GM21515 (cell line): ENCODE data around the gene PNPLA5.
"Not testable (repeated sequence)": the region's sequence is repeated elsewhere in the genome, so short reads cannot be mapped to it uniquely, and the experiment has no call there.

Experiments
- ATAC-seq: cut with Tn5 transposase; IDR thresholded peaks from one replicate; pipeline ENCODE4 v1.9.1; 2021; ENCODE audit not compliant: unreplicated experiment

The PNPLA5 gene

DNA sequence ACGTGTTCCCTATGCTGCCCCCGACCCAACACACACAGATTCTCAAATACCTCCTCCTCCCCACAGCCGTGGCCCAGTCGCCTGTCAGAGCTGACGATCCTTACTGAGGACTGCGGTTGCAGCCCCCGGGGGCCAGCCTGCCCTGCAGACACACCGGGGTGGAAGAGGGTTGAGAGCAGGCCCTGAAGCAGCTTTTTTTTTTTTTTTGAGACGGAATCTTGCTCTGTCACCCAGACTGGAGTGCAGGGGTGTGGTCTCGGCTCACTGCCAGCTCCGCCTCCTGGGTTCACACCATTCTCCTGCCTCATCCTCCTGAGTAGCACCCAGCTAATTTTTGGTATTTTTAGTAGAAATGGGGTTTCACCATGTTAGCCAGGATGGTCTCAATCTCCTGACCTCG, 11.2 kb upstream of the PNPLA5 start:
- not testable (repeated sequence) for ATAC-seq

DNA sequence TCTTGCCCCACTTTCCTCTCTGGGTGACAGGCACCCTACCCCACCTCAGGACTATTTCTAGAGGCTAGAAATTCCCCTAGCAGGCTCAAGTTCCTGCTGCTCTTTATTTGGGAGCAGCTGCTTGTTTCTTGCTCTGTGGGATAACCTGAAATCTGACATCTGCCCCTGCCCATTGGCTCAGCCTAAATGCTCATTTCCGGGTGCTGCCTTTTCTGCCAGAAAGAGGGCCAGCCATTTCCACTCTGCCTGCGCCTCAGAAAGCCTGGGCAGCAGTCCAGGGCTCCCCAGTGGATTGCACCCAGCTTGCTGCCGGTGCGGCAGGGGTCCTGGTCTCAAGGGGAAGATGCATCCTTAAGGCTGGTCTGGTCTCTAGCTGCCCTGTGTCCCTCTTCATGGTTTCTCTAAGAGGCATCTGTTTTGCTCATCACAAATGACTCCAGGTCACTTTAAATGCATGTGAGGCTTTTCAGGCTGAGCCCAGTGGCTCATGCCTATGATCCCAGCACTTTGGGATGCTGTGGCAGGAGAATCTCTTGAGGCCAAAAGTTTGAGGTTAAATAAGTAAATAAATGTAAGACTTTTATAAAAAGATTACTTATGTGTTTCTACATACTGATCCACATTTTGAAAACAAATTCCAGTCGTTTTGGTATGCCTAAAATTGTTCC, 10.3 kb upstream of the PNPLA5 start:
- ATAC-seq, result no peak

DNA sequence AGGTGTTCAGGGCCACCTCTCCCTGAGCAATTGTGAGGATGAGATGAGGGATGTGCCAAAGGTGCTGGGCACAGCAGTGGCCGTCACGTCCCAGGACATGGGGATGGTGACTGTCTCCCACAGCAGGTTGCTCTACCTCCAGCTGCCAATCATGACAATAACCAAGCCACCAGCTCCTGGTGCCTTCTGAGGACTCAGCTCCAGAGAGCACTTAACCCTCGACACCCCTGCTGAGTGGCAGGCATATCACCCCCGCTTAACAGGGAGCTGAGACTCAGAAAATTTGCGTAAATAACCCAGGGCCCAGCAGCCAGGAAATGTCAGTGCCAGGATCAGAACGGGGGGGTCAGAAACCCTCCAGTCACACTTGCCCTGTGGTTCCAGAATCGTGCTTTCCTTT, 8.4 kb upstream of the PNPLA5 start:
- ATAC-seq, result no peak

DNA sequence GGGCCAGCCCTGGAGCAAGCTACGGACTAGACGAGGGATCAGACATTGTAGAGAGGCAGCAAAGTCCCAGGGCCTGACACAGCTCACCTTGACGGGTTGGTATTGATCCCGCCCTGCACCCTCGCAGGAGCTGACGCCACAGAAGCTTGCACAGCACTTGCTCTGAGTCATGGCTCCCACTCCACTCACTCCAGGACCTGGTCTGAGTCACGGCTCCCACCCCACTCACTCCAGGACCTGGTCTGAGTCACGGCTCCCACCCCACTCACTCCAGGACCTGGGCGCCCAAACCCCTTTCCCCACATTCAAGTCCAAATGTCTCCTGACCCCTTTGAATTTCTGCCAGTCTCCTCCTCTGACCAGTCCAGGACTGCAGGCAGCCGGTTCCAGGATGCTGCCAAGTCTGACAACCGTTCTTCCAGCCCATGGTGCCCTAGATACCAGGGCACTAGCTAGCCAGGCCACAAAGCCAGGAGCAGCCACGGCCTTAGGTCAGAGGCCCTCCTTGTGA, 6.0 kb upstream of the PNPLA5 start:
- no peak for ATAC-seq

DNA sequence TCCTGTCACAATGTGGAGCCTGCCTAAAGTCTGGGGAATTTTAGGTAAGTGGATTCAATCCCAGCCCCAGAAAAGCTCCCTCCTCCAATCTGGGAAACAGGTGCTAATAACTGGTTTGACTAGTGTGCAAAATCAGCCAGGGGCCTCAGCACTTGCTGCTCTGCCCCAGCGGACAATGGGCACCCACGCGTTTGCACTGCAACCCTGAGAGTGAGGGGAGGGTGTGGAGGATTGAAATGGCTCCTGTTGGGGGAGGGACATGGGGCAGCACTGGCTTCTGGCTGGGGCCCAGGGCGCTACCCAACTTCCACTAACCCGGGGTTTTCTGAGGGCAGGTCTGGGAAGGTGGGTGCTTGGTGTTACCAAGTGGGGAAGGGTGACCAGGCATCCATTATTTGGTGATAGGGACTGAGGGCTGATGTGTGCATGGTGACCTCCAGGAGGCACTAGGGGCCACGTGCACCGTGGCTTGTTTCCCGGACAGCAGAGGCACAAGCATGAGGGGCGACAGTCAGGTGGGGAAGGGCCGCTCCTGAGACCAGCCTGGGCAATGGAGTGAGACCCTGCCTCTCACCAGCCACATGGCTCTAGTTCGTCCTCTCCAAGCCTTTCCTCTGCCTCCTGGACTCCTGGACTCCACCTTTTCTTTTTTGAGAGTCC, 4.3 kb upstream of the PNPLA5 start:
- ATAC-seq, result no peak

DNA sequence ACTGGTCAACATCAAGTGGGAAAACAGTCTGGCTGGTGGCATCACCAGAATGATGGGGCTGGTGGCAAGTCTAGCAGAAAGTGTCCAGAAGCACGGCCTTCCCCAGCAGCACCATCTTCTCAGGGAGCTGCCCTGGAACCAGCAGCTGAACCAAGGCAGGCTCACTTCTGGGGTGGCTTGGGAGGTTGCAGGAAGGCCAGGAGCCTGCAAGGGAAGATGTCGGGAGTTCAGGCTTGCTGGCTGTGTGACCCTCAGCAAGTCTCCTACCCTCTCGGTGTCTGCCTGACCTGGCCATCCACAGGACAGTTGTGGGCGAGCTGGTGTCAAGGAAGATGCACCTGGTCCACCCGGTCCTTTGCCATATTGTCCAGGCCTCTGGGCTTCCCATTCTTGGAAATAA, 2.3 kb upstream of the PNPLA5 start:
- ATAC-seq, result no peak

DNA sequence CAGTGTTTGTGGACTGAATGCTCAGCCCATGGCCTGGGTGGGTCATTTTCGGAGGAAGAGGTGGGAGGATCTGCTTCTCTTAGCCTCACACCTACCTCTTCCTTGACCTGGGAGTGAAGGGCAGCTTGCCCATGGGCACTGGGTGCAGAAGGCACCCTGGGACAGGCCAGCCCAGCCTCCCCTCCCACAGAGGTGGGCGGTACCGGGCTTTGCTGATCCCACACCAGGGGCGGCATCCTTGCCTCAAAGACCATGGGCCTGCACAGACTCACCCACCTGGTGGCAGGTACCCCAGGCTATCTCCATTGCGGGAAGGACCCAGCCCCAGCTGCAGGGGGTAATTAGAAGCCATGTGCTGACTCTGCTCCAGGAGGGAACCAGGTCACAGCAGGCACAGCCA, 1.5 kb upstream of the PNPLA5 start:
- no peak for ATAC-seq

DNA sequence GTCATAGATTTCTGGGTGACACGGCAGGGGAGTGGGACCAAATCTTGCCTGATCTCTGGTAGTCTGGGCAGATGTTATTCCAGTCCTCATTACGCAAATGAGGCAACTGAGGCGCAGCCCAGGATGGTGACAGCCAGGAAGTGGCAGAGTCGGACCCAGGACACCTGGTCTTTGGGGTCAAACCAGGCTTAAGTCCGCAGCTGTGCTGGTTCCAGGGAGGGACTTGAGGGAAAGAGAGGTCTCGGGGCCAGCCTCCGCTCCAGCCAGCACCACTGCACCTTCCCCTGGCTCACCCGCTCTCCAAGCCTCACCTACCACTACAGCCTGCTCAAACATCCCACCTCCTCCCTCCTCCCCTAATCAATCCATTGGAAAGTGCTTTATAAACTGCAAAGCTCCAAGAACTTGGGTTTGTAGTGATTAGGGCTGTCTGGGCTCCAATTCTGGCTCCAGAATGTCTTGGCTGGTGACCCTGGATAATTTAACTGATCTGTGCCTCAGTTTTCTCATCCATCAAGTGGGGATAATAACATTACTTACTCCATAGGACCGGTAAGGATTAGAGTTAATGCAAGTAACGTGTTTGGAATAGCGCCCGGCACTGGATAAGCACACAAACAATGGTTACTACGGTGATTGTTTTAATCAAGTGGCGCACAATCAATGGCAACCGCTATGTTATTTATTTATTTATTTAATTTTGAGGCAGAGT, 526 bp upstream of the PNPLA5 start:
- no peak for ATAC-seq

DNA sequence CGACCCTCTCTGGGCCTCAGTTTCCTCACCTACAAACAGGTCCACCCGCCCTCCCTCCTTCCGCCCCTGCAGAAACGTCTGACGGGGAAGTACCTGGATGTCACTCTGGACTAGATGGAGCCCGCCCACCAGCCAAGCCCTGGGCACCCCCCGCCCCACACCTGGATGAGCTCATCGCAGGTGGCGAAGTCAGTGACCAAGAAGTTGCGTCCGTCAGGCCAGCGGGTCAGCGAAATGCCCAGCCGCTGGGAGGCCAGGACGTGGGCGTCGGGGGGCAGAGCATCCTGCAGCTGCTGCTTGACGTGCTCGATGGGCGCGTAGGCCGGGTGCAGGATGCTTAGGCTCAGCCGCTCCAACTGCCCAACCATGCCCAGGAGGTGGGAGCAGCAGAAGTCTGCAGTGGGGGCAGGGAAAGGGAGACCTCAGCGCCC, 897 bp downstream of the PNPLA5 start:
- no peak for ATAC-seq

DNA sequence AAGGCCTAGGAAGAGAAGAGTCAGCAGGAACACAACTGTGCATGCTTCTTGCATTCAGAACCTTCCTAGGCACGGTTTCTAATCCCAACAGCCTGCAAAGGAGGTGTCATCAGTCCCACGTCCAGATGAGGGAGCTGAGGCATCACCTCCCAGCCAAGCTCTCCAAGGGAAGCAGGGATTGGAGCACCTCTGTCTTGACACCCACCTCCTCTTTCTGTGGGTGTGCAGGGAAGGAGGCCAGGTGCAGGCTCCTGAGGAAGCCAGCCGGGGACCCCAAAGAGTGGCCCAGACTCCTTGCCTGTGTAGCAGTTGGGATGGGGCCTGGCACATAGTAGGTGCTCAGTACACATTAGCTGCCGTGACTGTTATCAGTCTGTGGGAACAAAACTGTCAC, 2.0 kb downstream of the PNPLA5 start:
- no peak for ATAC-seq

DNA sequence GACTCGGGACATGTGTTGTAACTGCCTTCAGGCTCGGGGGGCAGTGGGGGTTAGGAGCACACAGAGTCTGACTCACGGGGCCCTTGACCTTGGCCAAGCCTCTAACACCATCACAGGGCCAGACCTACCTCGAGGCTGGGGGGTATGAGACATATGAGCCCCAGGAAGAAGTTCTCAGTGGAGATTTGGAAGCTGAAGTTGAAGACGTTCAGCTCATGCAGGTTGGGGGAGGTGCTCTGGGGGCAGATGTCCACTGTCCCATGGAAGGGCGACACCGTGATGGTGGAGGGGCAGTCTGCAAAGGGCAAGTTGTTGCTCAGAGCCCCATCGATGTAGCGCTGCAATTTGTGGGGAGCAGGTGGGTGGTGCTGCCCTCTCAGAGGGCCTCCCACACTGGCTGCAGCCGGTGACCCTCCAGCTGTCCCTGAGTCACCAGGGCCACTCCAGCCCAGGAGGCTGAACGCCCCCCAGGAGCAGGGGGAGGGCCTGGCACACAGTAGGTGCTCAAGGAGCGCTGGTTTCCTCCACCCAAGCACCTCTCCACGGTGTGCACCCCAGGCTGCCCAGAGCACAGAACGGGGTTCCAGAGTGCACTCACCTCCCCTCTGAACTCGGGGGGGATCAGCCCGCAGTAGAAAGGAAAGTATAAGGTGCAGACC, 2.5 kb downstream of the PNPLA5 start:
- ATAC-seq, result no peak

DNA sequence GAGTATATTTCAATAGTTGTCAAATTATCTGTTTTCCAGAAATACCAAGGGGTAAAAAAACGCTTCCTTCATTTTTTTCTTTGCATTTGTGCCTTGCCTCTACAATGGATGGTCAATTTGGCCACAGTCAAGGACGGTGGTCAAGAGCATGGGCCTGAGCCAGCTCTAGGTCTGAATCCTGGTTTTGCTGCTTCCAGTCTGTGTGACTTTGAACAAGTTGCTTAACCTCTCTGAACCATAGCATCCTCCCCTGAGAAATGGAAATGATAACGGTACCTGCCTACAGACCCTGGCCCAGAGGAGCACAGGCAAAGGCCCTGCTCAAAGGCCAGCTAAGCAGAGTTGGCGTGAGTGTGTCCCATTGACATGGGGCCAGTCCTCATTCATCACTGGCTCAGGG, 3.1 kb downstream of the PNPLA5 start:
- no peak for ATAC-seq

DNA sequence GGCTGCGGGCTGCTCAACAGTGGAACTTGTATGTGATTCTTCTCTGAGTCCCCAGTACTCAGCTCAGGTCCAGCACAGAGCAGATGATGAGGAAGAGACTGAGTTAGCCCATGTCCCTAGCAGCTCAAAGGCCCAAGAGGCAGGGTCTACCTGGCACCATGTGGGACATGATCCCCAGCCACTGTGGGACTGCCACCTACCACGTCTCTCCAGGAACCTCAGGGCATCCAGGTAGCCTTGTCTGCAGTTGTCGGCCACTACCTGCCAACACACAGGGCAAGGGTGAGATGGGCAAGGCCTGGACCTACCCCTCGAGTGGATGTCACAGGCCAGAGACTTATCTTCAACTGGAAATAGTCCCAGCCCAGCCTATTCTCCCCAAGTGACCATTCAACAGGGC, 4.4 kb downstream of the PNPLA5 start:
- no peak for ATAC-seq

DNA sequence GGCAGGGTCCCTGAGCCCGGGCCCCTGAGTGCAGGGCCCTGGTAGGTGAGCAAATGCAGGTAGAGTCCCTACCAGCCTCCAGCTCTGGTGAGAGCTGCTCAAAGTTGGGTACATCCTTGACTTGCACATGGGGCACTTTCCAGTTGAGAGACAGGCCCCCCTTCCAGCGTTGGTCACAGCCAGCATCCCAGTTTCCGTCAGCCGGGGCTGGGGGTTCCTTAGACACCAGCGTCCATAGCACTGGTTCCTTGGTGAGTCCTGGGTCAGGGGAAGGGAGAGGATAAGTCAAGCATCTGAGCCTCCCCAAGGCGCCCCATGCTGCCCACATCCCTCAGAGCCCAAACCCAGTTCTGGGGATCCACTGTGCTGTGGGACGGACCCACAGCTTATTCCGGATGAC, 5.6 kb downstream of the PNPLA5 start:
- no peak for ATAC-seq

DNA sequence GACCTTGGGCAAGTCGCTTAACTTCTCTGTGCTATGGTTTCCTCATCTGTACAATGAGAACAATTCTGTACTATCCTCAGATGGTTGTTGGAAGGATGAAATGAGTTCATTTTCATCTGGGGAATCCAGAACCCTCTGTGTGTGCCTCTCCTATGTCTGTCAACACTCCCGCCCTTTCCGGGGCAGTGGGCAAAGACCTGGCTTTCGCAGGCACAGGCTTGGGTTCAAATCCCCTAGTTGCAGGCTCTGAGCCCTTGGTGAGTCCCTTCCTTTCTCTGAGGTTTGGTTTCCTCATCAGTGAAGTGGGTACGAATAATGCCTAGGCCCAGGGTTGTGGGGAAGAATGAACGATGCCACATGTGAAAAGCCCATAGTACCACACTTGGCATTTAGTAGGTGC, 6.0 kb downstream of the PNPLA5 start:
- ATAC-seq, result no peak

DNA sequence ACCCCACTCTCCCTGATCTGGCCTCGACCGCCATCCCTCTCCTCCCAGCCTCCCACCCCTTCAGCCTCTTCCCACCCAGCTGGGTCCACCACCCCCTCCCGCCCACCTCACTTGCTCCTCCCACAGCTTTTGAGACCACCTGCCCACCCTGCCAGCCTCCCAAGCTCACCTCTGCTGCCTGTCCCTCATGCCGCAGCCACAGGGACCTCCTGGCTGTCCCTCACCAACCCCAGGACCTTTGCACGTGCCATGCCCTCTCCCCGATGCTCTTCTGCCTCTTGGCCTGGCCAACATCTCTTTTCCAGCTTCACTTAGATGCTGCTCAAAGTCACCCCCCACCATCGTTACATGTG, 6.5 kb downstream of the PNPLA5 start:
- no peak for ATAC-seq

DNA sequence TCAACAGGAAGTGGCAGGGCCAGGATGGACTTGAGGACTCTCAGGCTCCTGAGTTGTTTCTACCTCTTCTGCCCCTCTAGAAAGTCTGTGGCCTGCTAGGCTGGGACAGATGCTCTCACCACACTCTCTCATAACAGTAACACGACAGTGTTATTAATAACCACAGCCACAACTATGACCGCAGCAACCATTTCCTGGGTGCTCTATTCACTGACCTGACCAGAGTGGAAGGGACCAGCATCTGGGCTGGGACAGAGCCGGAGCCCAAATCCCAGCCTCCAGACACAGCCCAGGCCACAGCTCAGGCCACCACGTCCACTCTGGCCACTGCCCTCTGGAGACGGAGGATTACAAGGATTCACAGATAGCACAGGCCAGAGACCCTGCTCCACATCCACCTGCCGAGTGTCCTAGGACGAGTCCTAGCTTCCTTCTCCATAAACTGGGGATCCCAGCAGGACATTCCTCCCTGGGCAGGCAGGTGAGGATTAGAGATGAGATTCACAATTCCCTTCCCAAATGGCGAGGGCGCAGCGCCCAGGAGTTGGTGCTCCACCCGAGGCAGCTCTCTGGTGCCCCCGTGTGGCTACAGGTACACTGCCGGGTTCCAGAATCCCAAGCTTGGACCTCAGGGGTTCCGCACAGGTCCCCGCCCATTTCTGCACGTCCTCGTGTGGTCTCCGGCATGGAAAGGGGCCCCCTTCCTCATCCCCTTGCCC, 7.1 kb downstream of the PNPLA5 start:
- peak; percentile 71 for ATAC-seq

DNA sequence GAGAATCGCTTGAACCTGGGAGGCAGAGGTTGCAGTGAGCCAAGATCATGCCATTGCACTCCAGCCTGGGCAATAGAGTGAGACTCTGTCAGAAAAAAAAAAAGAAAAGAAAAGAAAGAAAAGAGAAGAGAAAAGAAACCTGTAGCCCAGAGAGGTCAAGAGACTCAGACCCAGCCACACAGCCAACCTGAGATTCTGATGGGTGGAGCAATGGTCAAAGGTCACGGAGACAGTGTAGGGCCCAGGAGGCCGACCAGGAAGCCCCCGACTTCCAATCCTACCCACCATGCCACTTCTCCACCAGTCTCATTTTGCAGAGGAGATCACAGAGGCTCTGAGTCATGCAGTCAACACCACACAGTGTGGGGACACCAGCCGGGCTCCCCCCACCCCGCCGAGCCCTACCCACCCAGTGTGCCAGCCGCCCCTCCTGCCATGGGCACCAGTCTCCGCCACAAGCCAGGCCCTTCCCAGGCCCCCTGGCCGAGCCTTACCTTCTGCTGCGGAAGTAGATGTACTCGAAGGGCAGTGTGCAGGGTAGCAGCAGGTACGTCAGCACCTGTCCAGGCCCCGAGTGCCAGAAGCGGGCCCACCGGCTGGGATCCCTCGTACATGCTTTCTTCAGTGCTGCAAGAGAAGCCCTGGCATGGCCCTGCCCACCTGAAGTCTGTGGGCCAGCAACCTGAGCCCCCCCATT, 7.9 kb downstream of the PNPLA5 start:
- no peak for ATAC-seq

DNA sequence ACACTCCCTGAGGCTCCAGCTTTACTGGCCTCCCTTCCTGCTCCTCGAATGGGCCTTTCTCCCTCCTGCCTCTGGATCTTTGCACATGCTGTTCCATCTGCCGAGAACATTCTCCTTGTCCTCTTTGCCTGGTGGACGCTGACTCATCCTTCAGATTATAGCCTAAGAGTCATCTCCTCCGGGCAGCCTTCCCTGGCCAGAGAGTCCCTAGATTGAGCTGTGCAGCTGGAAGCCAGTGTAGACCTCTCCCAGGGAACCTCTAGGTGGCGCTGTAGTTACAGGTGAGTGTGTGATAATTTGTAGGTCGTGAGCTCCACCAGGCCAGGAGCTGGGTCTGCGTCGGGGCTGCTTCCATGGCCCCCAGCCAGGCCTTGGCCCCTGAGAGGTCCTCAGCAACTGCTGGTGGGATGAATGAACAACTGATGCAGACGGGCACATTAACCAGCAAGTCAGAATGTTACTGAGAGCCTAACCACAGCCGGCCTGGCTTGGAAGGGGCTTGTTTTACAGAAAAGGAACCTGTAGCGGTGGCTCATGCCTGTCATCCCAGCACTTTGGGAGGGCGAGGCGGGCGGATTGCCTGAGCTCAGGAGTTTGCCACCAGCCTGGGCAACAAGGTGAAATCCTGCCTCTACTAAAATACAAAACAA, 8.7 kb downstream of the PNPLA5 start:
- no peak for ATAC-seq
